HG03439 (cell line): ENCODE measurements around the gene ROR2.

Experiments used
- ATAC-seq: cut with Tn5 transposase; IDR thresholded peaks from one replicate; pipeline ENCODE4 v1.9.1; 2021; ENCODE audit warnings: mild to moderate bottlenecking, moderate library complexity; ENCODE audit not compliant: unreplicated experiment

The ROR2 gene

GRCh38 chr9:91902475-91903125, 47.4 kb downstream of the ROR2 start:
- ATAC-seq = no peak

DNA sequence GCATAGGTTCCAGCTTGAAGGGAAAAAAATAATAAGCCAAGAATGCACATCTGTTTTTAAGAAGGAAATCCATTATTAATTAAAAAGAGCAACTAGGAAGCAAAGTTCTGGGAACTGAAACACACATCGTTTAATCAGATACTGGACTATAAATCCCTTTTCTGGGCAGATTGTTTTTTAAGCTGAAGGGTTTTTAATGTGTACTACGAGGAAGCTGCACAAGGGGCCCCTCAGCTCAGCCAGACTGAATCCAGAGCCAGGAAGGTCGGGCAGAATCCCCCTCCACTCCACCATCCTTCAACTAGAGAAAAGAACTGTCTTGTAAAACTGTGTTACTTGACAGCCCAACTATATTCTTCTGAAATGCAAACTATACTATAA, 49.2 kb downstream of the ROR2 start:
- no peak for ATAC-seq

- no peak for ATAC-seq
These were observed 49.8 kb downstream of the ROR2 start for GRCh38 chr9:91900055-91900796.

DNA sequence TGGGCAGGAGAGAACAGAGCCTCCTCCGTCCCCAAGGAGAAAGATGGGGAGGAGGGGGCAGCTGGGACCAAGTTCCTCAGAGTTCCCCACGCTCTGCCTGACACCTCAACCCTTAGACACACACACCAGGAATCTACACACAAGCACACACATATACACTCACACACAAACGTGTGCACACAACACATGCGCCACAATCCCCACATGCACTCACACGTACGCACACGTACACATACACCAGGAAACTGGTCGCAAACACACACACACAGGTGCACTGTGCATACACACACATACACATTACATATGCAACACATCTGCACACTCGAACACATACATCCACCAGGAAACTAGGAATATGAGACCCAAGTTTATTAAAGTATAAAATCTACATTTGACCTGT, 50.4 kb downstream of the ROR2 start:
- no peak for ATAC-seq

GRCh38 chr9:91899219-91899563, 50.8 kb downstream of the ROR2 start:
- ATAC-seq = no peak

DNA sequence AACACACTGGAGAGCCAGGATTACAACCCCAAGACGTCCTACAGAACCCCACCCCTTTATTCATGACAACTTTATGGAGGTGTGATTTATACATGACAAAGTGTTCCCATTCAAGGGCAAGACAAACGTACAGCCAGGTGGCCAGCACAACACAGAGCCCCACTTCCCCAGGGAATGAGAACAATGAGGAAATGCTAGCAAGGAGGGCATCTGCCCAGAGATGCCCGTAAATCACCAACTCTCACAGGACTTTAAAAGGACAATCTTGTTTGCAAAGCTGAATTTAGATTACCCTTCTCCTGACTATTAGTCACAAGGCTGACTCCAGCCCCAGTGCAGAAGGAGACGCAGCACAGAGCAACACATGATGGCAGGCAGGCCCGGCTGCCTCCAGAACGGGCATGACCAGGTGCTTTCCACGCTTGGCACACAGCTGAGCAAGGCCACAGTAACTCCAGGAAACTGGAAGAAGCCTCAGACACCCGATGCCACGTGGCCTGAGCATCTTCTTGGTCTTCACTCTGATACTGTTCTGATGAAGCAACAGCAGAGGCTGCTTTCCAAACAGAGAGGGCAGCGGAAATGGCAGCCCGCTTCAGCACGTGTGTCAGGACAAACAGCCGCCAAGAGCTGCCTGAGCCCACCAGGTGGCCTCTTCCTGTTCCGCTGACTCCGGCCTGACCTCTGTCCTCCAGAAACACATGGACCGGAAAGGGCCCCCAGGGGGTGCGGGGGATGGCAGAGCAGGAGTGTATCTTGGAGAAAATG, 51.4 kb downstream of the ROR2 start:
- no peak for ATAC-seq

DNA sequence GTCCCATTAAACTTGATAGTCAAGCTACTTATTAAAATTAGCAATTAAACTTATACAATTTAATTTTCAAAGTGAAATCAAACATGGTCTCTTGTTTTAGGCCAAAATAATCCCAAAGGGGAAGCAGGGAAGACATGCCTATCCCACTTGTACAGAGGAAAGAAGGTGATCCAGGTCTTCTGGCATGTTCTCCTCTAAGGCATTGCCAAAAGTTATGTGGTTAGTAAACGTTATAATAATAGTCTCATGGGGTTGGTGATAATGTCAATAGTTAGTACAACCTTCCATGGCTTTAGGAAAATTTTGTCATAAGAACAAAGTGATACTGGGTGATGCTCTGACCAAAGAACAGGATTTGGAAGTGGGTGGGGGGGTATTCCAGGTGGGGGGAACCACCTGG, 52.8 kb downstream of the ROR2 start:
- no peak for ATAC-seq

DNA sequence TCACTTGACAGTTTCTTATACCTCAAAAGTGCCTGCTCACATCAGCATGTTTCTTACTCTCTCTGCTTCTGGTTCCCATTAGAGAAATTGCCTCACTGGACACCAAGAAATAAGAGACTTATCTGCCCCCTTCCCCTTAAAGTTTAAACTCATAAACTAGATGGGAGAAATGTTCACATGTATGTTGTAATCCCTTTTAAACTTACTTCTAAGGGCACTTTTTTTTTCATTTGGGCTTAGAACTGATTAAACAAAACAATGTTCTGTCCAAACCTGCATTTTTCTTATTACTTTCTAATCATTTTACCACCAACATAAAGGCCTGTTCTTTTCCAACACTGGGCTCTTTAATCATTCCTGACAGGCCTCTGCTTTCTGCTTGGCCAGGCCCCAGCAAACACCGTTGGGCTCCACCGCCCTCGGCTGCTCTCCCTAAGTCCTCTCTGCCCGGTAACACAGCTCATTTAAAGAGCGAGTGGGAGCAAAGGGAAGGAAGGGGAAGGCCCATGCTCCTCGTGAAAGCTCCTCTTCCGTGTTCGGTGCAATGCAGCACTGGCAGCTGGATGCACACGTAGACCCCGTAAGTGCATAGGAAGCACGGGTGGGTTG, 53.4 kb downstream of the ROR2 start:
- no peak for ATAC-seq

DNA sequence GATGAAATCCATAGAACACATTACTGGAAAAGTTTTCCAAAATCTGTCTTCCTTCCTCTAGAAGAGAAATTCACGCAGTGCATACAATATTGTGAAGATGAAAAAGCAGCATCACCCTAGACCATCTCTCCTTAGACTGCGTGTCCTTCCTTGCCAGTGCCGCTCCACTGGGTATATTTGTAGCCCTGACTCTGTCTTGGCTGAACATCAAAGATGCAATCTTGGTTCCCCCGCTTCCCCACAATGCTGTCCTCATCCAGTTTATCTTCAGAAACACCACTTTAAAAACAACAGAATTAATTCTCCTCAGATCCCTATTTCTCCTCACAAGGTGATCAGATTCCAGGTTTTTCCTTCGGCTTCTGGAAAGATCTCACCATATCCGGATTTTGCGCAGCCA, 53.9 kb downstream of the ROR2 start:
- ATAC-seq = no peak

DNA sequence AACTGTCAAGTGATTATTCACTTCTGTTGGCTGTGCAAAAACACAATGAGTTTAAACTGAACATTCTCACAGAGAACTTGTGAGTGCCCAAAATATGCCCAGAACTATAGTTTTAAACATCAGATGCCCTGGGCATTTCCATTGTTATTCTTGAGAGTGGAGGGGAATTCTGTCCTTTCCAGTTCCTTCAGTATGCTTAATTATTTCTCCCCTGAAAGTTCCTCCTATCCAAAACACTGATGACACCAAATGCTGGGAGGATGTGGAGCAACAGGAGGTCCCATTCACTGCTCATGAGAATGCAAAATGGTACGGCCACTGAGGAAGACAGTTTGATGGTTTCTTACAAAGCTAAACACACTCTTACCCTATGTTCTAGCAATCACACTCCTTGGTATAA, 55.5 kb downstream of the ROR2 start:
- ATAC-seq = no peak

DNA sequence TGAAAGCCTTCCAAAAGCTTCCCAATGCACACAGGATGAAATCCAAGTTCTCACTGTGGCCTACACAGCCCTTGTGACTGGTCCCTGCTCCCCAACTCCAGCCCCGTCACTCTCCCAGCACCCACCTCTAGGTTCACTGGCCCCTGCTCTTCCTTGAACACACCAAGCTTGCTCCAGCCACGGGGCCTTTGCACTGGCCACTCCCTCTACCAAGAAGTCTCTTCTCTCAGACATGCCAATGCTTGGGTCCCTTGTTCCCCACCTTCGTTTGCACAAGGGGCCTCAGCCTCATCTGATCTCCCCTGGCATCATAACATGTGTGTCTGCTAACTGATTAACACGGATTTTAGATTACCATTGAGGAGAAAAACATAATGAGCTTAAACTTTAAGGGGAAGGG, 56.0 kb downstream of the ROR2 start:
- ATAC-seq = no peak

DNA sequence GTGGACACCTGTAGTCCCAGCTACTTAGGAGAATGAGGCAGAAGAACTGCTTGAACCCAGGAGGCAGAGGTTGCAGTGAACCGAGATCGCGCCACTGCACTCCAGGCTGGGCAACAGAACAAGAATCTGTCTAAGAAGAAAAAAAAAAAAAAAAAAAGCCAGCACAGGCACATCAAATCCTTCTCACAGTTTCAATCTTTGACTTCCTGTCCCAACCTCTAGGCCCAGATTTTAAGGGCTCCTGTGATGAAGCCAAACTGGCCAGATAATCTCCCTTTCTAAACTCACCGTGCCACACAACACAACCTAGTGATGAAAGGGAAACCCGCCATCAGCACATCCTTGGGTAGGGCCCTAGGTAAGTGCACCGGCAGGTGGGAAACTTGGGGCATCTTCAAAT, 58.1 kb downstream of the ROR2 start:
- ATAC-seq = no peak

- ATAC-seq = no peak
These were observed 59.4 kb downstream of the ROR2 start for GRCh38 chr9:91890662-91891061.

DNA sequence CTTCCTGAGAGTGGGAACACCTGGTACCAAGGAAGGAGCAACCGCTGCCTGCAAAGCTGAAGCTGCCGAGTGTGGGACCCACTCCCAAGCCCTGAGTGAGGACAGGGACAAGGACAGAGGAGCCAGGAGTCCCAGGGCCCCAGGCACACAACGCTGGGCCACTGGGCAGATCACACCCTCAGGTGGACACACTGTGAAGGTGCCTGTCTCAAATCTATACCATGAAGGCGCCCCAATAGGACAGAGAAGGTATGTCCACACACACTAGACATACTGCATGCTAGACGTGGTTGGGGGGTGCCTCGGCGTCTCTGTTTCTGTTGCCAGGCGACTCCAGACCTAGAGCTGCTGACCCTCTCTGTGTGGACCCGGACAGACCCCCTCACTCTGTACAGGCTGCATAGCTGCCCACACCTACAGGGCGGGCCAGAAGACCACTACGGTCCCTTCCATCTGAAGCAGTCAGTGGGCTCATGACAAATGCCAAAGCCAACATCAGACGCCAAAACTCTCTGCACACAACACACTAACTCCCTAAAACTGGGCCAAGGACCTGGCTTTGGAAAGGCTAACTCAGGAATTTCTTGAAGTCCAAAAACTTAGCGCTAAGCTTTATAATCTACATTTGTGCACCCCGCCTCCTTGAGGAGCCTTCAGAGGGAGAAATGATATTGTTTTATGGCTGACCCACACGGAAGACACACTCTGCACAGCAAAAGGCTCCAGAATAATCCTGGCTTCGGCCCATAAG, 60.7 kb downstream of the ROR2 start:
- ATAC-seq = no peak

GRCh38 chr9:91886414-91887076, 63.5 kb downstream of the ROR2 start:
- ATAC-seq = no peak

- ATAC-seq = no peak
These were observed 64.1 kb downstream of the ROR2 start for GRCh38 chr9:91885746-91886413.

DNA sequence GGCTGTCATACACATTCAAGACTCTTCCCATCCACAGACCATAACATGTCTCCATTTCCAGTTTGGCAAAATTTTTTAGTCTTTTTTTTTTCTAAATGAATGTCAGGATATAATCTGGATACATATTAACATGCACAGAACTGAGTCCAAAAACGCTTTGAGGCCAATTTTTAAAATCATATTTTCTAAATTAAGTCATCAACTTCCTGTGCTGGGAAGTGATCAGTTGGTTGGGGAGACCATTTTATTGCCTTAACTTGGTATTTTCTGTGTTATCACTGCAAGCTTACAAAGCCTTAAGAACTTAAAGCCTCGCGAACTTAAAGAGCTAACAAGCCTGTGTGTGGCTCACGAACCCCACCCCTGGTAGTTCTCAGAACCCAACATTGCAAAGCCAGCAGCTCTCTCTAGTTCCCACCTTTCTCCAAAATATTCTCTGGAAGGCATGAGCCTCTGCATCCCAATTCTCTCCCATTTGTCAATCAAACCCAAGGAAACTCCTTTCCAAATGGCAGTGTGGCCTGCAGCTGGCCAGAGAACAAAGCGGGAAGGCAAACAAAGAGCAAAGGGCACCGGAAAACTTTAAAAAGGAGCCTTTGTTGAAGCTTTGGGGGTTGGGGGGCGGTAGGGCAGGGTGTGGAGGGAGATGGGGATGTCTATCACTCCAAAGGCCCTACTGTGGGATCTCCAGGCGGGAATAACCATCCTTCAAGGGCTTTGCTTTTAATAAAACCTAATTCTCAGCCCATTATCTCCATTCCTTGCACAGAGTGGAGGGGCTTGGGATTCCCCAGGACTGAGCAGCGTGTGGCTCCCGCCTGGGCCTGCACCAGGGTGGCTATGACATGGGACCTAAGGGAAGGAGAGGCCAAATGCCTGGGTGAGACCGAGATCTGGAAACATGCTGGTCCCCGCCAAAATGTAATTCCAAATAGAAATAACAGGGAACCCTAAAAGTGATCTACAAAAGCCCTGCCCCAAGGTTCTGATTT, 65.0 kb downstream of the ROR2 start:
- ATAC-seq = no peak

DNA sequence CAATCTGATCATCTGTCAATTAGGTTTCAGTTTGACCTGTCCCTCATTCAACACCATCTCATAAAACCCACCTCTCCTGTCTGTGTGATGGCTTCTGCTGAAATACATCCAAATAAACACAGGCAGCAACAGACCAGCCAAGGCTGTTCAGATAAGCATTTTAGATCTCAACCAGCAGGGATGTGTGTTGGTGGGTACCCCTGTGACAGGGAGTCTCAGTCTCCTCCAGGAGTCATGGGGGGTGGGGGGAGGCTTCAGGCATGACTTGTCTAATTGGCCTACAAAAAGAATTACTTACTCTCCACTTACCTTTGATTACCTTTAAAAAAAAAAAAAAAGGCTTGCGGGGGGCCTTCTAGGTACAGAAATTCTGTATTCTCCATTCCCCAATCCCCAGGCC, 65.9 kb downstream of the ROR2 start:
- ATAC-seq = no peak

- ATAC-seq = no peak
These were observed 66.5 kb downstream of the ROR2 start for GRCh38 chr9:91883503-91883902.
